NCI-H2029 treated with DMSO at 0.1 percent for 48 hours (cell line): ENCODE measurements around the gene SV2C.

ENCODE experiments used
- DNase-seq: peaks from one replicate; lab custom pipeline; 2025; lab: John Stamatoyannopoulos, UW

SV2C gene

GRCh38 chr5:76104027-76104426 lies 20.8 kb downstream of the SV2C start:
- DNase-seq, result no peak

- DNase-seq, result no peak
Measured at GRCh38 chr5:76106149-76106548, 23.0 kb downstream of the SV2C start.

GRCh38 chr5:76111477-76112174 lies 28.4 kb downstream of the SV2C start:
- no peak for DNase-seq

GRCh38 chr5:76113103-76113502 lies 29.9 kb downstream of the SV2C start:
- no peak for DNase-seq

- no peak for DNase-seq
Measured at GRCh38 chr5:76114179-76114851, 31.1 kb downstream of the SV2C start.

GRCh38 chr5:76125346-76125745 lies 42.2 kb downstream of the SV2C start:
- DNase-seq, result no peak

GRCh38 chr5:76125888-76126287 lies 42.7 kb downstream of the SV2C start:
- no peak for DNase-seq

- no peak for DNase-seq
Measured at GRCh38 chr5:76134003-76134402, 50.8 kb downstream of the SV2C start.

GRCh38 chr5:76134646-76135045 lies 51.5 kb downstream of the SV2C start:
- no peak for DNase-seq

- DNase-seq, result no peak
Measured at GRCh38 chr5:76137887-76138542, 54.8 kb downstream of the SV2C start.

GRCh38 chr5:76143884-76144283 lies 60.7 kb downstream of the SV2C start:
- DNase-seq, result no peak

- no peak for DNase-seq
Measured at GRCh38 chr5:76144513-76145274, 61.5 kb downstream of the SV2C start.

GRCh38 chr5:76145945-76146344 lies 62.8 kb downstream of the SV2C start:
- no peak for DNase-seq

GRCh38 chr5:76149636-76150035 lies 66.5 kb downstream of the SV2C start:
- DNase-seq, result no peak

- no peak for DNase-seq
Measured at GRCh38 chr5:76152161-76152560, 69.0 kb downstream of the SV2C start.

- DNase-seq, result no peak
Measured at GRCh38 chr5:76152700-76153099, 69.5 kb downstream of the SV2C start.

- DNase-seq, result no peak
Measured at GRCh38 chr5:76153271-76153670, 70.1 kb downstream of the SV2C start.

GRCh38 chr5:76154009-76154690 lies 71.0 kb downstream of the SV2C start:
- DNase-seq, result no peak

GRCh38 chr5:76155536-76155935 lies 72.4 kb downstream of the SV2C start:
- no peak for DNase-seq

- DNase-seq, result no peak
Measured at GRCh38 chr5:76162335-76162734, 79.2 kb downstream of the SV2C start.

- DNase-seq, result no peak
Measured at GRCh38 chr5:76163111-76163628, 80.0 kb downstream of the SV2C start.

GRCh38 chr5:76165029-76165428 lies 81.8 kb downstream of the SV2C start:
- DNase-seq, result no peak
